Ascending aorta (tissue), 2 donors: Measurements from ENCODE around the gene MTF2. TPM values are rescaled to one million over a fixed set of nuclear protein-coding genes. Genes with fewer than 3 reads are reported as not detected.
"Not testable (repeated sequence)": the region's sequence is repeated elsewhere in the genome, so short reads cannot be mapped to it uniquely, and the experiment has no call there.

Source experiments
- DNase-seq, 2 donors: peaks; one replicate each; pipeline ENCODE4 v3.0.0-alpha.2; 2019; ENCODE audit warnings: low spot score in 2 of 2
- H3K27ac ChIP-seq, 2 donors: fragments of 200-600 bp; sonication (generic); one replicate each; pipeline ENCODE4 v1.5.1; 2016 to 2017; ENCODE audit warnings: mild to moderate bottlenecking in 1 of 2
- H3K27me3 ChIP-seq: fragments of 200-600 bp; sonication (generic); one replicate; pipeline ENCODE4 v1.5.1; 2017
- H3K36me3 ChIP-seq, 2 donors: fragments of 200-600 bp; sonication (generic); one replicate each; pipeline ENCODE4 v1.5.1; 2016
- H3K4me1 ChIP-seq, 2 donors: fragments of 200-600 bp; sonication (generic); one replicate each; pipeline ENCODE4 v1.5.1; 2016 to 2017; ENCODE audit warnings: mild to moderate bottlenecking in 1 of 2
- H3K4me3 ChIP-seq, 2 donors: fragments of 200-600 bp; sonication (generic); one replicate each; pipeline ENCODE4 v1.5.1; 2016 to 2017; ENCODE audit warnings: mild to moderate bottlenecking in 1 of 2
- H3K9me3 ChIP-seq, 2 donors: fragments of 200-600 bp; sonication (generic); one replicate each; pipeline ENCODE4 v1.5.1; 2016
- CTCF ChIP-seq, 3 experiments: fragments of 200-600 bp in 2 of 3; fragments of 450-650 bp in 1 of 3; sonication (generic) in 2 of 3; IDR thresholded peaks; one replicate each; pipeline ENCODE4 v1.5.1; 2016 to 2019; ENCODE audit warnings: antibody characterized with exemption in 3 of 3, mild to moderate bottlenecking in 1 of 3, moderate library complexity in 1 of 3
- intact Hi-C: fragments of 100-400 bp; cut with DNase I; formaldehyde crosslinking; loops from one replicate; pipeline ENCODE4 v1.15.1; 2023
- total RNA-seq: library from RNA; depleted of rRNA; stranded (reverse); fragments of >200 nt; gene quantifications from one replicate; pipeline ENCODE4 v1.1.0, GENCODE V29; 2016

MTF2 gene
- total RNA-seq, 1 donor from 2014 or later = 2.3 TPM

- Histone ChIP-seq H3K4me3 (no peak overlapping the region), H3K27ac (no peak overlapping the region), H3K4me1 (no peaks in the 10 kb centered on the region), H3K9me3 (peaks cover 5 to 17% of the 10 kb centered on the region in 2 donors), H3K27me3 (no peaks in the 10 kb centered on the region), H3K36me3 (peaks cover 3% of the 10 kb centered on the region in 2 donors)
- no peak for DNase-seq
- no peak for TF ChIP-seq CTCF (IDR thresholded peaks at IDR 0.05)
- intact Hi-C loops = no loop called here
Measured at GRCh38 chr1:93164816-93165215, 85.7 kb downstream of the MTF2 start.

GRCh38 chr1:93165895-93166294, 86.8 kb downstream of the MTF2 start:
- DNase-seq, intact Hi-C loops: not testable (repeated sequence)

GRCh38 chr1:93167006-93167405, 87.9 kb downstream of the MTF2 start:
- Histone ChIP-seq H3K9me3 (peaks cover 5 to 17% of the 10 kb centered on the region in 2 donors), H3K4me1 (no peaks in the 10 kb centered on the region), H3K36me3 (peaks cover 0 to 7% of the 10 kb centered on the region in 2 donors), H3K27me3 (no peaks in the 10 kb centered on the region), H3K4me3 (no peak overlapping the region), H3K27ac (no peak overlapping the region)
- TF ChIP-seq CTCF (IDR thresholded peaks at IDR 0.05) = no peak
- no peak for DNase-seq
- intact Hi-C loops = no loop called here

More at GRCh38 chr1:93165895-93166294, 86.8 kb downstream of the MTF2 start:
- H3K9me3 ChIP-seq = peaks cover 5 to 17% of the 10 kb centered on the region in 2 donors
- not testable (repeated sequence) for H3K4me3 ChIP-seq, H3K27ac ChIP-seq, H3K27me3 ChIP-seq, H3K36me3 ChIP-seq, H3K4me1 ChIP-seq

- intact Hi-C loops, H3K4me3 ChIP-seq: not testable (repeated sequence)
Measured at GRCh38 chr1:93170141-93170678, 91.1 kb downstream of the MTF2 start.

GRCh38 chr1:93171549-93172034, 92.5 kb downstream of the MTF2 start:
- TF ChIP-seq CTCF (IDR thresholded peaks at IDR 0.05) = no peak
- Histone ChIP-seq H3K4me3 (no peak overlapping the region), H3K9me3 (peaks cover 5 to 10% of the 10 kb centered on the region in 2 donors), H3K4me1 (peaks cover 0 to 2% of the 10 kb centered on the region in 2 donors), H3K27me3 (no peaks in the 10 kb centered on the region), H3K27ac (no peak overlapping the region), H3K36me3 (peaks cover 0 to 7% of the 10 kb centered on the region in 2 donors)
- no peak for DNase-seq
- intact Hi-C loops = no loop called here

More at GRCh38 chr1:93170141-93170678, 91.1 kb downstream of the MTF2 start:
- not testable (repeated sequence) for H3K27me3 ChIP-seq, DNase-seq, H3K4me1 ChIP-seq, H3K27ac ChIP-seq, H3K36me3 ChIP-seq
- peaks cover 5 to 17% of the 10 kb centered on the region in 2 donors for H3K9me3 ChIP-seq

GRCh38 chr1:93172778-93173177, 93.7 kb downstream of the MTF2 start:
- Histone ChIP-seq H3K27ac (no peak overlapping the region), H3K4me1 (peaks cover 0 to 12% of the 10 kb centered on the region in 2 donors), H3K27me3 (no peaks in the 10 kb centered on the region), H3K36me3 (peaks cover 0 to 7% of the 10 kb centered on the region in 2 donors), H3K9me3 (no peaks in the 10 kb centered on the region), H3K4me3 (no peak overlapping the region)
- DNase-seq = no peak
- intact Hi-C loops = no loop called here
- no peak for TF ChIP-seq CTCF (IDR thresholded peaks at IDR 0.05)

GRCh38 chr1:93174638-93175037, 95.6 kb downstream of the MTF2 start:
- DNase-seq, H3K36me3 ChIP-seq, H3K27me3 ChIP-seq, H3K4me3 ChIP-seq, intact Hi-C loops, H3K9me3 ChIP-seq, H3K27ac ChIP-seq: not testable (repeated sequence)
- peaks cover 0 to 18% of the 10 kb centered on the region in 2 donors for H3K4me1 ChIP-seq
